H1 (cell line): ENCODE measurements around the gene PGLYRP2. TPM values are rescaled to one million over a fixed set of nuclear protein-coding genes. Genes with fewer than 3 reads are reported as not detected.

ENCODE experiments used
- CTCF ChIA-PET: fragments of 300-600 bp; sonication (Branson Sonifier 250); formaldehyde crosslinking; loops from one replicate; lab custom pipeline; 2021; ENCODE audit not compliant: partially characterized antibody; lab: Charles Lee
- POLR2A ChIA-PET: fragments of 300-600 bp; sonication (Branson Sonifier 250); formaldehyde crosslinking; loops from one replicate; lab custom pipeline; 2021; ENCODE audit warnings: inconsistent platforms; ENCODE audit not compliant: partially characterized antibody; lab: Charles Lee
- DNase-seq, 2 experiments: peaks; one replicate each; pipeline versions ENCODE4 v3.0.0 to v3.0.0-alpha.2; 2010 to 2022; ENCODE audit warnings: low spot score in 2 of 2, low read depth in 1 of 2, mixed read lengths in 1 of 2
- FAIRE-seq: peaks from 2 replicates; lab custom pipeline; 2011; peaks lifted over from hg19 to GRCh38; lab: Jason Lieb, UNC
- H2AFZ ChIP-seq: 2 replicates; pipeline ENCODE4 v1.8.1; 2012; ENCODE audit warnings: low read length, inconsistent platforms
- H2AK5ac ChIP-seq: 2 replicates; pipeline ENCODE4 v1.6.1; 2013; ENCODE audit warnings: low read depth, low read length
- H2BK120ac ChIP-seq: replicated peaks from 2 replicates; pipeline ENCODE3; 2013; ENCODE audit warnings: low read depth, low read length, inconsistent platforms
- H2BK12ac ChIP-seq: 2 replicates; pipeline ENCODE4 v1.6.1; 2013; ENCODE audit warnings: low read depth, low read length
- H2BK15ac ChIP-seq: 2 replicates; pipeline ENCODE4 v1.6.1; 2013; ENCODE audit warnings: low read length
- H2BK20ac ChIP-seq: 2 replicates; pipeline ENCODE4 v1.6.1; 2013; ENCODE audit warnings: low read length
- H2BK5ac ChIP-seq: 2 replicates; pipeline ENCODE4 v1.6.1; 2013; ENCODE audit warnings: low read depth, low read length
- H3K14ac ChIP-seq: 2 replicates; pipeline ENCODE4 v1.6.1; 2013; ENCODE audit warnings: inconsistent platforms; ENCODE audit not compliant: insufficient read length
- H3K18ac ChIP-seq: 2 replicates; pipeline ENCODE4 v1.6.1; 2013; ENCODE audit warnings: low read length; ENCODE audit errors: extremely low read depth
- H3K23ac ChIP-seq: 2 replicates; pipeline ENCODE4 v1.6.1; 2013; ENCODE audit warnings: inconsistent platforms; ENCODE audit not compliant: insufficient read length
- H3K23me2 ChIP-seq: 2 replicates; pipeline ENCODE4 v1.6.1; 2013; ENCODE audit warnings: low read depth, low read length
- H3K27ac ChIP-seq: 2 replicates; pipeline ENCODE4 v1.6.1; 2011; ENCODE audit warnings: low read depth, low read length, inconsistent platforms
- H3K27me3 ChIP-seq, 4 experiments: replicated peaks in 1 of 4; 1 replicate in 1 of 4; 2 replicates in 3 of 4; pipeline versions ENCODE4 v1.6.1 to v1.8.1; 2011 to 2013; ENCODE audit warnings: low read length in 3 of 4, mild to moderate bottlenecking in 3 of 4, inconsistent platforms in 2 of 4, mixed read lengths in 2 of 4, moderate library complexity in 1 of 4; ENCODE audit not compliant: control insufficient read depth in 3 of 4, insufficient read depth in 3 of 4; ENCODE audit errors: extremely low read depth in 1 of 4
- H3K36me3 ChIP-seq, 4 experiments: 2 replicates each; pipeline versions ENCODE4 v1.6.1 to v1.8.1; 2011 to 2013; ENCODE audit warnings: mild to moderate bottlenecking in 4 of 4, low read length in 3 of 4, moderate library complexity in 2 of 4, control low read depth in 1 of 4, inconsistent platforms in 1 of 4; ENCODE audit not compliant: insufficient read depth in 4 of 4, control insufficient read depth in 2 of 4
- H3K4ac ChIP-seq: replicated peaks from 2 replicates; pipeline ENCODE3; 2013; ENCODE audit warnings: low read length, low read depth, mixed read lengths, inconsistent platforms; ENCODE audit not compliant: insufficient read length
- H3K4me1 ChIP-seq, 4 experiments: replicated peaks in 1 of 4; 1 replicate in 1 of 4; 2 replicates in 3 of 4; pipeline versions ENCODE4 v1.6.1 to v1.8.1; 2011 to 2013; ENCODE audit warnings: low read length in 3 of 4, inconsistent platforms in 2 of 4, mixed read lengths in 1 of 4; ENCODE audit not compliant: insufficient read depth in 4 of 4, control insufficient read depth in 3 of 4
- H3K4me2 ChIP-seq, 2 experiments: 2 replicates each; pipeline versions ENCODE4 v1.6.1 to v1.8.1; 2011 to 2013; ENCODE audit warnings: low read depth in 2 of 2, low read length in 2 of 2, control low read depth in 1 of 2, inconsistent platforms in 1 of 2, mild to moderate bottlenecking in 1 of 2; ENCODE audit not compliant: insufficient read depth in 1 of 2
- H3K4me3 ChIP-seq, 4 experiments: fragments of 200-600, 300-600 bp in 1 of 4; sonication (generic), shearing (Covaris generic), sonication (Bioruptor Twin) in 1 of 4; 2 replicates each; pipeline versions ENCODE4 v1.5.1 to v1.8.1; 2011 to 2016; ENCODE audit warnings: low read length in 4 of 4, low read depth in 3 of 4, control low read depth in 2 of 4, inconsistent platforms in 2 of 4, mild to moderate bottlenecking in 2 of 4, mixed read lengths in 1 of 4, moderate library complexity in 1 of 4; ENCODE audit not compliant: insufficient read depth in 2 of 4; ENCODE audit errors: extremely low read depth in 1 of 4
- H3K56ac ChIP-seq: replicated peaks from 2 replicates; pipeline ENCODE3; 2013; ENCODE audit warnings: low read depth, mild to moderate bottlenecking, mixed read lengths, low read length, inconsistent platforms; ENCODE audit not compliant: insufficient read length
- H3K79me1 ChIP-seq: 2 replicates; pipeline ENCODE4 v1.6.1; 2013; ENCODE audit warnings: low read depth, low read length, control low read depth
- H3K79me2 ChIP-seq, 2 experiments: 2 replicates each; pipeline versions ENCODE4 v1.6.1 to v1.8.1; 2012 to 2013; ENCODE audit warnings: low read length in 2 of 2, mild to moderate bottlenecking in 2 of 2, inconsistent platforms in 1 of 2; ENCODE audit not compliant: insufficient read depth in 2 of 2, control insufficient read depth in 1 of 2
- H3K9ac ChIP-seq, 4 experiments: replicated peaks in 1 of 4; 1 replicate in 1 of 4; 2 replicates in 3 of 4; pipeline versions ENCODE4 v1.6.1 to v1.8.1; 2011 to 2013; ENCODE audit warnings: low read depth in 3 of 4, low read length in 3 of 4, control low read depth in 2 of 4, mild to moderate bottlenecking in 2 of 4, moderate library complexity in 2 of 4, inconsistent platforms in 1 of 4; ENCODE audit errors: extremely low read depth in 1 of 4
- H3K9me3 ChIP-seq, 2 experiments: 2 replicates each; pipeline versions ENCODE4 v1.6.1 to v1.8.1; 2012 to 2013; ENCODE audit warnings: mild to moderate bottlenecking in 2 of 2, moderate library complexity in 2 of 2, control low read depth in 1 of 2, inconsistent platforms in 1 of 2, low read depth in 1 of 2, low read length in 1 of 2, mixed read lengths in 1 of 2; ENCODE audit not compliant: insufficient read depth in 2 of 2
- H4K20me1 ChIP-seq, 2 experiments: replicated peaks in 1 of 2; 2 replicates each; pipeline versions ENCODE3 to v1.8.1; 2011 to 2013; ENCODE audit warnings: inconsistent platforms in 2 of 2, low read length in 2 of 2, mild to moderate bottlenecking in 1 of 2; ENCODE audit not compliant: insufficient read depth in 2 of 2, control insufficient read depth in 1 of 2
- H4K5ac ChIP-seq: 2 replicates; pipeline ENCODE4 v1.6.1; 2013; ENCODE audit warnings: low read length, low read depth, mixed read lengths, inconsistent platforms; ENCODE audit not compliant: insufficient read length
- H4K8ac ChIP-seq: 2 replicates; pipeline ENCODE4 v1.8.0; 2013; ENCODE audit warnings: mild to moderate bottlenecking, moderate library complexity, low read length, inconsistent platforms; ENCODE audit not compliant: insufficient read depth; ENCODE audit errors: extremely low read depth
- H4K91ac ChIP-seq: replicated peaks from 2 replicates; pipeline ENCODE3; 2013; ENCODE audit warnings: low read length, mixed read lengths, inconsistent platforms; ENCODE audit not compliant: insufficient read length
- BCL11A ChIP-seq, 2 experiments: IDR thresholded peaks; one replicate each; pipeline ENCODE4 v1.6.1; 2011; ENCODE audit warnings: low read depth in 2 of 2, low read length in 2 of 2, mild to moderate bottlenecking in 2 of 2
- EZH2 ChIP-seq: fragments of 200-600 bp; sonication (generic); IDR thresholded peaks from 2 replicates; pipeline ENCODE4 v1.7.1; 2012; ENCODE audit warnings: low read depth, mild to moderate bottlenecking, moderate library complexity, low read length, inconsistent platforms; ENCODE audit not compliant: severe bottlenecking
- GABPA ChIP-seq: IDR thresholded peaks from 2 replicates; pipeline ENCODE4 v1.6.1; 2011; ENCODE audit warnings: mild to moderate bottlenecking, low read length, moderate library complexity, borderline replicate concordance; ENCODE audit not compliant: insufficient read depth
- JUN ChIP-seq: IDR thresholded peaks from 2 replicates; pipeline ENCODE4 v1.6.1; 2011; ENCODE audit warnings: low read depth, mild to moderate bottlenecking, improper control_type of control experiment, low read length
- RFX5 ChIP-seq: IDR thresholded peaks from 2 replicates; pipeline ENCODE4 v1.6.1; 2011; ENCODE audit warnings: low read depth, low read length, improper control_type of control experiment, borderline replicate concordance
- RNF2 ChIP-seq: fragments of 200-900, 300-1000 bp; sonication (generic); IDR thresholded peaks from 2 replicates; pipeline ENCODE4 v1.7.1; 2016; ENCODE audit warnings: borderline replicate concordance, low read depth, mild to moderate bottlenecking, antibody characterized with exemption, low read length; ENCODE audit not compliant: poor library complexity, severe bottlenecking; ENCODE audit errors: missing control alignments
- SIX5 ChIP-seq: IDR thresholded peaks from 2 replicates; pipeline ENCODE4 v1.6.1; 2011; ENCODE audit warnings: mild to moderate bottlenecking, low read depth, low read length
- TCF12 ChIP-seq: IDR thresholded peaks from 2 replicates; pipeline ENCODE4 v1.6.1; 2011; ENCODE audit warnings: low read depth, mild to moderate bottlenecking, low read length
- WGBS, 2 experiments: shearing (Covaris generic) in 1 of 2; methylation state at CpG; one replicate each; pipeline versions ENCODE4 v1.1.6 to v1.1.7; 2013 to 2015; ENCODE audit warnings: low lambda C conversion rate in 2 of 2, mixed read lengths in 2 of 2, inconsistent platforms in 1 of 2, low coverage in 1 of 2, missing lambda C conversion rate in 1 of 2; ENCODE audit not compliant: insufficient replicate concordance in 2 of 2, insufficient coverage in 1 of 2, insufficient read length in 1 of 2; ENCODE audit errors: extremely low coverage in 1 of 2, missing lambda C conversion rate in 1 of 2; 5-methylcytosine and 5-hydroxymethylcytosine counted together
- polyA plus RNA-seq, 7 experiments: library from polyadenylated mRNA; depleted of rRNA in 3 of 7; stranded (reverse) in 5 of 7; unstranded in 2 of 7; fragments of >200 nt in 5 of 7; fragments of 200-250 nt in 2 of 7; gene quantifications; 1 replicate in 5 of 7; 2 replicates in 1 of 7; 4 replicates in 1 of 7; pipeline versions ENCODE4 v1.2.1 to v1.2.3, GENCODE V29; 2011 to 2013; ENCODE audit warnings: missing spikeins in 2 of 7, mixed read lengths in 2 of 7
- total RNA-seq: library from RNA; stranded (reverse); fragmentation: NEBNext Ultra II Directional; extraction: Animal tissue kit (Norgen Biotek cat#: 25700); gene quantifications from 2 replicates; pipeline ENCODE4 v1.2.1, GENCODE V29; 2021
- TF ChIP-seq, protein P1 (sequence below): IDR thresholded peaks from 2 replicates; pipeline ENCODE4 v1.6.1; 2012; ENCODE audit warnings: low read length, inconsistent platforms

The PGLYRP2 gene
- total and polyA plus RNA-seq, 2 of the 8 experiments (the other 6 are each of a cell fraction or from before 2014, with no cell fraction given): not detected

DNA sequence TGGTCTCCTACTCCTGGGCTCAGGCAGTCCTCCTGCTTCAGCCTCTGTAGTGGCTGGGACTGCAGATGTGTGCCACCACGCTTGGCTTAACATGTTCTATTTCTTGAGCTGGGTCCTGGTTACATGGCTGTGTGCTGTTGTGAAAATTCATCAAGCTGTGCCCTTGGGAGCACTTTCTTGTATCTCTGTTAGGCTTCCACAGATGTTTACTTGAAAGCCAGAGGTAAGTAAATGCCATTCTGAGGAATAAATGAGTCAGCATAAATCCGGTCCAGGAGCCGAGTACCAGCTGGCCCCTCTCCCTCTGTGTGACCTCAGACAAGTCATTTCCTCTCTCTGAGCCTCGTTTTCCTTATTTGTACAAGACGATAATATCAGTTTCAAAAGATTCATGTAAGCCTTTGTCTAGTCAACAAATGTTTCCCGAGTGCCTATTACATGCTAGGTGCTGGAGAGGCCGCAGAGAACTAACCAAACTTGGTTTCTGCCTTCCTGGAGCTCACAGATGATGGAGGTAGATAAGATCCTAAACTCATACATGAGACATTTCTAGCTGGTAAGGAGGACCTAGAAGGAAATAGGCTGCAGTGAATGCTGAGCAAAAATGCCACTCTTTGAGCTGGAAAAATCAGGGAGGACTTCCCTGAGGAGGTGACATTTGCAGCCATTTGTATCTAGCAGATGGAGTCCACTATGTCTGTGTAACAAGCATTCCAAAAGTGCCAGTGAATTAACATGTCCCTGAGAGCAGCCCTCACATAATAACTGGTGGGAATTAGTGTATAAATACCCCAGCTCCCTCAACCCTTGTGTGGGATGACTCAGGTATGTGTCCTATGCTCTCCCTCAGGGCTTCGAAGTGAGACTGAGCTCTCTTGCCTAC is 12.2 kb downstream of the PGLYRP2 start:
- Histone ChIP-seq H3K27ac (no peak overlapping the region), H4K91ac (no peak overlapping the region), H3K4ac (no peak overlapping the region), H3K18ac (no peak overlapping the region), H3K27me3 (peaks cover 15 to 31% (median 23%) of the 10 kb centered on the region in 4 experiments), H3K9ac (no peak overlapping the region), H3K4me1 (peaks cover 0 to 5% (median 3%) of the 10 kb centered on the region in 4 experiments; a peak in 2 of 7 replicates), H3K23ac (no peak overlapping the region), H2BK12ac (no peak overlapping the region), H4K5ac (no peak overlapping the region), H3K14ac (no peak overlapping the region), H4K8ac (no peak overlapping the region), H3K79me2 (no peaks in the 10 kb centered on the region), H3K4me2 (no peak overlapping the region), H2BK20ac (no peak overlapping the region), H3K79me1 (no peaks in the 10 kb centered on the region), H2AFZ (no peak overlapping the region), H3K23me2 (peaks cover 2% of the 10 kb centered on the region; the same call in 1 of the 2 replicates), H2AK5ac (no peak overlapping the region), H2BK5ac (no peak overlapping the region), H3K4me3 (no peak overlapping the region), H2BK15ac (no peak overlapping the region), H4K20me1 (peaks cover 3 to 8% of the 10 kb centered on the region in 2 experiments), H3K9me3 (peaks cover 0 to 7% of the 10 kb centered on the region in 2 experiments; a peak in 1 of 4 replicates), H2BK120ac (no peak overlapping the region), H3K56ac (no peak overlapping the region), H3K36me3 (no peaks in the 10 kb centered on the region)
- FAIRE-seq: no peak
- WGBS, 2 experiments: 76% methylated on average over 8 of the region's 8 CpGs; no CpG with 5 or more reads in 1 of the 2 experiments
- POLR2A ChIA-PET: no interaction called here
- DNase-seq: no peak
- CTCF ChIA-PET: interaction anchor here (0.9 kb wide), 1 partner anchor 677 kb away, joined by 4 read pairs; the partner anchor contains the start of gene HSH2D
- TF ChIP-seq EZH2 (no peak), JUN (no peak), RFX5 (no peak), SIX5 (no peak), GABPA (no peak), TCF12 (no peak), BCL11A (IDR thresholded peaks at IDR 0.05; ENCODE audit: low read depth in 2 of 2, low read length in 2 of 2) (no peak), RNF2 (no peak)
- TF ChIP-seq, protein P1, sequence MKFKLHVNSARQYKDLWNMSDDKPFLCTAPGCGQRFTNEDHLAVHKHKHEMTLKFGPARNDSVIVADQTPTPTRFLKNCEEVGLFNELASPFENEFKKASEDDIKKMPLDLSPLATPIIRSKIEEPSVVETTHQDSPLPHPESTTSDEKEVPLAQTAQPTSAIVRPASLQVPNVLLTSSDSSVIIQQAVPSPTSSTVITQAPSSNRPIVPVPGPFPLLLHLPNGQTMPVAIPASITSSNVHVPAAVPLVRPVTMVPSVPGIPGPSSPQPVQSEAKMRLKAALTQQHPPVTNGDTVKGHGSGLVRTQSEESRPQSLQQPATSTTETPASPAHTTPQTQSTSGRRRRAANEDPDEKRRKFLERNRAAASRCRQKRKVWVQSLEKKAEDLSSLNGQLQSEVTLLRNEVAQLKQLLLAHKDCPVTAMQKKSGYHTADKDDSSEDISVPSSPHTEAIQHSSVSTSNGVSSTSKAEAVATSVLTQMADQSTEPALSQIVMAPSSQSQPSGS: no peak
